Activated B cell treated with CpG ODN at 0.5 μM for 24 hours (primary cell): ENCODE data around the gene CEBPB. TPM values are rescaled to one million over a fixed set of nuclear protein-coding genes. Genes with fewer than 3 reads are reported as not detected.

Experiments
- ATAC-seq: fragments of 200-7000 bp; cut with Tn5 transposase; one replicate; pipeline ENCODE4 v1.10.0; 2021; ENCODE audit warnings: low read depth, mild to moderate bottlenecking, moderate library complexity
- CTCF ChIA-PET: fragments of 350-600 bp; sonication (Branson Sonifier 250); formaldehyde crosslinking; loops from one replicate; lab custom pipeline; 2021; ENCODE audit warnings: antibody characterized with exemption; lab: Charles Lee
- POLR2A ChIA-PET: fragments of 350-600 bp; sonication (Branson Sonifier 250); formaldehyde crosslinking; loops from one replicate; lab custom pipeline; 2021; ENCODE audit warnings: antibody characterized with exemption; lab: Charles Lee
- DNase-seq: peaks from one replicate; pipeline ENCODE4 v3.0.0; 2022
- H3K27ac Mint-ChIP-seq: one replicate; pipeline ENCODE4 v1.8.0; 2020; ENCODE audit warnings: mixed read lengths
- H3K27me3 Mint-ChIP-seq: one replicate; pipeline ENCODE4 v1.8.0; 2021; ENCODE audit warnings: mixed read lengths
- H3K36me3 Mint-ChIP-seq: one replicate; pipeline ENCODE4 v1.8.0; 2021; ENCODE audit warnings: low read depth, mixed read lengths
- H3K4me1 Mint-ChIP-seq: one replicate; pipeline ENCODE4 v1.8.0; 2021; ENCODE audit warnings: mixed read lengths
- H3K4me3 Mint-ChIP-seq: one replicate; pipeline ENCODE4 v1.8.0; 2020; ENCODE audit warnings: mild to moderate bottlenecking, mixed read lengths
- H3K9me3 Mint-ChIP-seq: one replicate; pipeline ENCODE4 v1.8.0; 2020; ENCODE audit warnings: mixed read lengths
- CTCF ChIP-seq: fragments of 200-600 bp; IDR thresholded peaks from one replicate; pipeline ENCODE4 v1.8.0; 2022; ENCODE audit warnings: antibody characterized with exemption, mild to moderate bottlenecking
- intact Hi-C: fragments of 100-400 bp; cut with micrococcal nuclease; formaldehyde crosslinking; loops from one replicate; pipeline ENCODE4 v1.15.1; 2024
- total RNA-seq: library from RNA; stranded (reverse); gene quantifications from 2 replicates; pipeline ENCODE4 v1.2.3, GENCODE V29; 2022

CEBPB gene
- total RNA-seq, 1 donor from 2014 or later: 23.5 TPM

GRCh38 chr20:50188879-50189680 lies 1.6 kb upstream of the CEBPB start:
- peaks cover 8% of the 10 kb centered on the region for H3K27me3 Mint-ChIP-seq
- peak overlapping the region; percentile 58 for H3K4me3 Mint-ChIP-seq
- H3K9me3 Mint-ChIP-seq: no peaks in the 10 kb centered on the region
- POLR2A ChIA-PET: interaction anchor here (1.0 kb wide), 1 partner anchor 21 kb away, joined by 3 read pairs; no protein-coding TSS in a partner anchor
- ATAC-seq (no peak), DNase-seq (no peak)
- peaks cover 22% of the 10 kb centered on the region for H3K4me1 Mint-ChIP-seq
- H3K36me3 Mint-ChIP-seq: peaks cover 15% of the 10 kb centered on the region
- intact Hi-C loops: no loop called here
- CTCF ChIA-PET: interaction anchor here (1.2 to 5.4 kb wide), 6 partner anchors 75 to 561 kb away, joined by 3 to 47 read pairs (median 8); no protein-coding TSS in a partner anchor
- peak overlapping the region; percentile 47 for H3K27ac Mint-ChIP-seq
- no peak for TF ChIP-seq CTCF

- no peak overlapping the region for H3K27ac Mint-ChIP-seq
- intact Hi-C loops: loop anchor here (1.0 to 5.0 kb wide), 9 partner anchors 159 to 912 kb away; partner anchors contain the start of genes PARD6B, PTPN1 and ZNFX1
- TF ChIP-seq CTCF: no peak
- POLR2A ChIA-PET: interaction anchor here (0.6 to 0.9 kb wide), 2 partner anchors 15 to 390 kb away, joined by 6 to 9 read pairs; no protein-coding TSS in a partner anchor
- H3K4me3 Mint-ChIP-seq: peak overlapping the region; percentile 58
- ATAC-seq (no peak), DNase-seq (no peak)
- peaks cover 20% of the 10 kb centered on the region for H3K36me3 Mint-ChIP-seq
- H3K4me1 Mint-ChIP-seq: peaks cover 26% of the 10 kb centered on the region
- H3K27me3 Mint-ChIP-seq: peaks cover 8% of the 10 kb centered on the region
- CTCF ChIA-PET: interaction anchor here (1.9 to 5.4 kb wide), 3 partner anchors 274 to 560 kb away, joined by 8 to 47 read pairs (median 21); no protein-coding TSS in a partner anchor
- no peaks in the 10 kb centered on the region for H3K9me3 Mint-ChIP-seq
Observed at GRCh38 chr20:50189681-50190250, 864 bp upstream of the CEBPB start.

GRCh38 chr20:50191065-50191543 lies 474 bp downstream of the CEBPB start:
- intact Hi-C loops: loop anchor here (2.0 to 5.0 kb wide), 3 partner anchors 158 to 914 kb away; partner anchors contain the start of genes PTPN1 and ZNFX1
- Mint-ChIP-seq H3K9me3 (no peaks in the 10 kb centered on the region), H3K4me1 (peaks cover 31% of the 10 kb centered on the region), H3K36me3 (peaks cover 25% of the 10 kb centered on the region), H3K27me3 (peaks cover 1% of the 10 kb centered on the region), H3K27ac (peak overlapping the region; percentile 61), H3K4me3 (peak overlapping the region; percentile 77)
- DNase-seq (peak; percentile 73), ATAC-seq (peak; percentile 35)
- ChIA-PET POLR2A (interaction anchor here (0.6 to 1.7 kb wide), 15 partner anchors 25 to 599 kb away, joined by 3 to 11 read pairs (median 3); partner anchors contain the start of gene PARD6B), CTCF (interaction anchor here (1.0 to 5.4 kb wide), 4 partner anchors 12 to 388 kb away, joined by 3 to 47 read pairs (median 4); no protein-coding TSS in a partner anchor)
- no peak for TF ChIP-seq CTCF

- intact Hi-C loops: loop anchor here (2.0 to 5.0 kb wide), 3 partner anchors 157 to 914 kb away; partner anchors contain the start of genes PTPN1 and ZNFX1
- peak overlapping the region; percentile 97 for H3K27ac Mint-ChIP-seq
- peak overlapping the region; percentile 92 for H3K4me3 Mint-ChIP-seq
- ChIA-PET CTCF (interaction anchor here (0.7 to 5.4 kb wide), 5 partner anchors 11 to 387 kb away, joined by 3 to 47 read pairs (median 4); no protein-coding TSS in a partner anchor), POLR2A (interaction anchor here (0.6 to 1.7 kb wide), 14 partner anchors 11 to 766 kb away, joined by 3 to 11 read pairs (median 3); partner anchors contain the start of gene DPM1)
- H3K27me3 Mint-ChIP-seq: no peaks in the 10 kb centered on the region
- peaks cover 27% of the 10 kb centered on the region for H3K4me1 Mint-ChIP-seq
- H3K9me3 Mint-ChIP-seq: no peaks in the 10 kb centered on the region
- H3K36me3 Mint-ChIP-seq: peaks cover 25% of the 10 kb centered on the region
- ATAC-seq (peak; percentile 30), DNase-seq (peak; percentile 70)
- no peak for TF ChIP-seq CTCF
Observed at GRCh38 chr20:50191544-50192363, 1.1 kb downstream of the CEBPB start.
